H9 (cell line): Measurements from ENCODE around the gene CEP89. TPM values are rescaled to one million over a fixed set of nuclear protein-coding genes. Genes with fewer than 3 reads are reported as not detected.

ENCODE experiments used
- DNase-seq: peaks from one replicate; pipeline ENCODE4 v3.0.0-alpha.2; 2017
- H2AFZ ChIP-seq: one replicate; pipeline ENCODE4 v1.6.1; 2013; ENCODE audit warnings: mild to moderate bottlenecking, low read length, control low read depth, moderate library complexity
- H2AK5ac ChIP-seq: 2 replicates; pipeline ENCODE4 v1.6.1; 2013; ENCODE audit warnings: low read length, control low read depth, mixed read lengths; ENCODE audit not compliant: insufficient read length
- H2BK120ac ChIP-seq: one replicate; pipeline ENCODE4 v1.6.1; 2013; ENCODE audit warnings: low read depth, mild to moderate bottlenecking, low read length, control low read depth, inconsistent platforms; ENCODE audit not compliant: poor library complexity, severe bottlenecking
- H2BK12ac ChIP-seq: 2 replicates; pipeline ENCODE4 v1.6.1; 2013; ENCODE audit warnings: low read length, control low read depth, mixed read lengths, low read depth; ENCODE audit not compliant: insufficient read length
- H2BK15ac ChIP-seq: 2 replicates; pipeline ENCODE4 v1.6.1; 2013; ENCODE audit warnings: low read depth, low read length, control low read depth
- H2BK20ac ChIP-seq: one replicate; pipeline ENCODE4 v1.6.1; 2013; ENCODE audit warnings: low read depth, mild to moderate bottlenecking, low read length, control low read depth, inconsistent platforms; ENCODE audit not compliant: poor library complexity, severe bottlenecking
- H2BK5ac ChIP-seq: 2 replicates; pipeline ENCODE4 v1.6.1; 2013; ENCODE audit warnings: low read length, control low read depth, mixed read lengths; ENCODE audit not compliant: insufficient read length
- H3K14ac ChIP-seq: 2 replicates; pipeline ENCODE4 v1.6.1; 2013; ENCODE audit warnings: low read length, control low read depth; ENCODE audit not compliant: insufficient read depth
- H3K18ac ChIP-seq: 2 replicates; pipeline ENCODE4 v1.6.1; 2013; ENCODE audit warnings: low read depth, mild to moderate bottlenecking, mixed read lengths, low read length, control low read depth; ENCODE audit not compliant: insufficient read length
- H3K23ac ChIP-seq: 2 replicates; pipeline ENCODE4 v1.6.1; 2013; ENCODE audit warnings: low read length, control low read depth, mixed read lengths, low read depth; ENCODE audit not compliant: insufficient read length
- H3K23me2 ChIP-seq: 2 replicates; pipeline ENCODE4 v1.6.1; 2013; ENCODE audit warnings: low read depth, mild to moderate bottlenecking, mixed read lengths, low read length, control low read depth; ENCODE audit not compliant: insufficient read length, poor library complexity, severe bottlenecking
- H3K27ac ChIP-seq: 2 replicates; pipeline ENCODE4 v1.5.1; 2013; ENCODE audit warnings: low read length, control low read depth, mixed read lengths, low read depth; ENCODE audit not compliant: insufficient read length
- H3K27me3 ChIP-seq: 2 replicates; pipeline ENCODE4 v1.6.1; 2013; ENCODE audit warnings: low read length, control low read depth, inconsistent platforms; ENCODE audit not compliant: insufficient read depth
- H3K4ac ChIP-seq: 2 replicates; pipeline ENCODE4 v1.6.1; 2013; ENCODE audit warnings: low read depth, mild to moderate bottlenecking, control low read depth, inconsistent platforms, low read length, moderate library complexity
- H3K4me1 ChIP-seq: 2 replicates; pipeline ENCODE4 v1.6.1; 2013; ENCODE audit warnings: low read length, control low read depth, inconsistent platforms; ENCODE audit not compliant: insufficient read depth
- H3K4me2 ChIP-seq: 2 replicates; pipeline ENCODE4 v1.6.1; 2013; ENCODE audit warnings: low read length, control low read depth, mixed read lengths; ENCODE audit not compliant: insufficient read length, insufficient read depth
- H3K56ac ChIP-seq: 2 replicates; pipeline ENCODE4 v1.6.1; 2013; ENCODE audit warnings: low read depth, mild to moderate bottlenecking, mixed read lengths, low read length, control low read depth; ENCODE audit not compliant: insufficient read length
- H3K79me1 ChIP-seq: 2 replicates; pipeline ENCODE4 v1.6.1; 2013; ENCODE audit warnings: low read depth, mild to moderate bottlenecking, moderate library complexity, low read length, control low read depth, inconsistent platforms; ENCODE audit not compliant: insufficient read depth, poor library complexity, severe bottlenecking
- H3K79me2 ChIP-seq: 2 replicates; pipeline ENCODE4 v1.6.1; 2013; ENCODE audit warnings: low read length, control low read depth, inconsistent platforms; ENCODE audit not compliant: insufficient read depth
- H3K9ac ChIP-seq: 2 replicates; pipeline ENCODE4 v1.6.1; 2013; ENCODE audit warnings: low read length, control low read depth, mixed read lengths; ENCODE audit not compliant: insufficient read length; ENCODE audit errors: extremely low read depth
- H3K9me3 ChIP-seq: one replicate; pipeline ENCODE4 v1.6.1; 2013; ENCODE audit warnings: low read depth, low read length, inconsistent platforms; ENCODE audit not compliant: control insufficient read depth
- H3T11ph ChIP-seq: one replicate; pipeline ENCODE4 v1.6.1; 2013; ENCODE audit warnings: mild to moderate bottlenecking, low read length, control low read depth, inconsistent platforms
- H4K20me1 ChIP-seq: one replicate; pipeline ENCODE4 v1.6.1; 2013; ENCODE audit not compliant: control insufficient read depth, insufficient read length, insufficient read depth
- H4K5ac ChIP-seq: 2 replicates; pipeline ENCODE4 v1.6.1; 2013; ENCODE audit warnings: low read depth, mild to moderate bottlenecking, mixed read lengths, low read length, control low read depth; ENCODE audit not compliant: insufficient read length
- H4K8ac ChIP-seq: replicated peaks from 2 replicates; pipeline ENCODE4 v1.6.1; 2013; ENCODE audit warnings: low read length, control low read depth, mixed read lengths, low read depth; ENCODE audit not compliant: insufficient read length
- H4K91ac ChIP-seq: 2 replicates; pipeline ENCODE4 v1.6.1; 2013; ENCODE audit warnings: low read depth, mild to moderate bottlenecking, moderate library complexity, mixed read lengths, low read length, control low read depth; ENCODE audit not compliant: insufficient read length
- H3K27ac Mint-ChIP-seq, 3 experiments: 2 replicates in 2 of 3; 3 replicates in 1 of 3; pipeline ENCODE4 v1.8.0; 2020 to 2021; ENCODE audit warnings: mixed read lengths in 3 of 3, mild to moderate bottlenecking in 1 of 3, moderate library complexity in 1 of 3
- H3K27me3 Mint-ChIP-seq: 2 replicates; pipeline ENCODE4 v1.8.0; 2021; ENCODE audit warnings: low read depth, mild to moderate bottlenecking, moderate library complexity, mixed read lengths
- H3K36me3 Mint-ChIP-seq, 3 experiments: 2 replicates in 2 of 3; 3 replicates in 1 of 3; pipeline ENCODE4 v1.8.0; 2020 to 2021; ENCODE audit warnings: low read depth in 3 of 3, mixed read lengths in 3 of 3; ENCODE audit not compliant: insufficient read depth in 1 of 3
- H3K4me1 Mint-ChIP-seq, 2 experiments: 2 replicates each; pipeline ENCODE4 v1.8.0; 2020; ENCODE audit warnings: mixed read lengths in 2 of 2
- H3K4me3 Mint-ChIP-seq, 2 experiments: 2 replicates in 1 of 2; 3 replicates in 1 of 2; pipeline ENCODE4 v1.8.0; 2020 to 2021; ENCODE audit warnings: mild to moderate bottlenecking in 2 of 2, mixed read lengths in 2 of 2, moderate library complexity in 1 of 2
- H3K9me3 Mint-ChIP-seq, 2 experiments: 2 replicates in 1 of 2; 3 replicates in 1 of 2; pipeline ENCODE4 v1.8.0; 2020; ENCODE audit warnings: mild to moderate bottlenecking in 2 of 2, mixed read lengths in 2 of 2, moderate library complexity in 1 of 2
- WGBS: extraction: QIAGEN DNeasy Blood & Tissue Kit; methylation state at CpG from one replicate; pipeline ENCODE4 v1.1.7; 2013; ENCODE audit warnings: missing lambda C conversion rate, low lambda C conversion rate, mixed read lengths; ENCODE audit not compliant: insufficient read length; ENCODE audit errors: extremely low coverage; 5-methylcytosine and 5-hydroxymethylcytosine counted together
- total RNA-seq: library from RNA; stranded (reverse); gene quantifications from 2 replicates; pipeline ENCODE4 v1.2.1, GENCODE V29; 2021
- TF ChIP-seq, protein P1 (sequence below): fragments of 200-600 bp; sonication (generic); conservative IDR thresholded peaks from 3 replicates; pipeline ENCODE4 v1.8.0; 2021; ENCODE audit warnings: antibody characterized with exemption, mild to moderate bottlenecking

CEP89 gene
- total RNA-seq, 1 experiment from 2014 or later = 22.1 TPM

DNA sequence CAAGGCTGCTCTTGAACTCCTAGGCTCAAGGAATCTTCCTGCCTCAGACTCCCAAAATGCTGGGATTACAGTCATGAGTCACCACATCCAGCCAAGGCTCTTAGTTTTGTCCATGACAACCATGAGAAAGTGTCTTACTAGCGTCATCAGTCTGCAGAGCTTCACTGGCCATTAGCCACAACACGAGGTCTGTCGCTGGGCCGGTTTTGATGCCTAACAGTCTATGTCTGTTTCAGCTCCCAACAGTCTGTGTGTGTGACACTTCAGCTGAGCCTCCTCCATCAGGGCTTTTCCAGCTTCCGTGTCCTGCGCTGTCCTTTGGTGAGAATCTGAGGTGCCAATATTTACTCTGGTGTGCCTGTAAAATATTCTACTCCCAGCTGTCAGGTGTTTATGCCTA, 47.6 kb downstream of the CEP89 start:
- H4K5ac ChIP-seq = no peak overlapping the region
- no peak for DNase-seq
- H3K79me2 ChIP-seq = no peaks in the 10 kb centered on the region
- no peak overlapping the region for H3K14ac ChIP-seq
- no peak overlapping the region for H3K56ac ChIP-seq
- no peak overlapping the region for H4K91ac ChIP-seq
- no peak overlapping the region for H3K27ac ChIP-seq
- H3K4ac ChIP-seq = no peak overlapping the region
- no peaks in the 10 kb centered on the region for H3K23me2 ChIP-seq
- WGBS = no CpG with 5 or more reads among the region's 6 CpGs
- Mint-ChIP-seq H3K9me3 (peaks cover 0 to 3% of the 10 kb centered on the region in 2 experiments; a peak in 1 of 5 replicates), H3K27me3 (no peaks in the 10 kb centered on the region), H3K27ac (peak overlapping the region in 1 of 3 experiments; percentile 21; a peak in 1 of 7 replicates), H3K4me3 (no peak overlapping the region), H3K36me3 (peaks cover 10 to 41% (median 35%) of the 10 kb centered on the region in 3 experiments; a peak in 6 of 7 replicates), H3K4me1 (peaks cover 0 to under 1% of the 10 kb centered on the region in 2 experiments; a peak in 1 of 4 replicates)
- H2BK15ac ChIP-seq = no peak overlapping the region
- H2BK12ac ChIP-seq = no peak overlapping the region
- H2BK20ac ChIP-seq = no peak overlapping the region
- H2AK5ac ChIP-seq = no peak overlapping the region
- no peak overlapping the region for H2BK120ac ChIP-seq
- H3K79me1 ChIP-seq = no peaks in the 10 kb centered on the region
- no peak overlapping the region for H3K18ac ChIP-seq
- no peaks in the 10 kb centered on the region for H3K27me3 ChIP-seq
- H2BK5ac ChIP-seq = no peak overlapping the region
- no peaks in the 10 kb centered on the region for H3K4me1 ChIP-seq
- H3K23ac ChIP-seq = no peak overlapping the region
- no peak overlapping the region for H2AFZ ChIP-seq
- no peak overlapping the region for H3K9ac ChIP-seq
- no peak overlapping the region for H4K8ac ChIP-seq
- no peak overlapping the region for H3T11ph ChIP-seq
- H4K20me1 ChIP-seq = no peaks in the 10 kb centered on the region
- H3K9me3 ChIP-seq = no peaks in the 10 kb centered on the region
- H3K4me2 ChIP-seq = no peak overlapping the region
- TF ChIP-seq, protein P1, sequence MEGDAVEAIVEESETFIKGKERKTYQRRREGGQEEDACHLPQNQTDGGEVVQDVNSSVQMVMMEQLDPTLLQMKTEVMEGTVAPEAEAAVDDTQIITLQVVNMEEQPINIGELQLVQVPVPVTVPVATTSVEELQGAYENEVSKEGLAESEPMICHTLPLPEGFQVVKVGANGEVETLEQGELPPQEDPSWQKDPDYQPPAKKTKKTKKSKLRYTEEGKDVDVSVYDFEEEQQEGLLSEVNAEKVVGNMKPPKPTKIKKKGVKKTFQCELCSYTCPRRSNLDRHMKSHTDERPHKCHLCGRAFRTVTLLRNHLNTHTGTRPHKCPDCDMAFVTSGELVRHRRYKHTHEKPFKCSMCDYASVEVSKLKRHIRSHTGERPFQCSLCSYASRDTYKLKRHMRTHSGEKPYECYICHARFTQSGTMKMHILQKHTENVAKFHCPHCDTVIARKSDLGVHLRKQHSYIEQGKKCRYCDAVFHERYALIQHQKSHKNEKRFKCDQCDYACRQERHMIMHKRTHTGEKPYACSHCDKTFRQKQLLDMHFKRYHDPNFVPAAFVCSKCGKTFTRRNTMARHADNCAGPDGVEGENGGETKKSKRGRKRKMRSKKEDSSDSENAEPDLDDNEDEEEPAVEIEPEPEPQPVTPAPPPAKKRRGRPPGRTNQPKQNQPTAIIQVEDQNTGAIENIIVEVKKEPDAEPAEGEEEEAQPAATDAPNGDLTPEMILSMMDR = no peak
